ENCODE results near the gene C4B.
"Not testable (repeated sequence)": the region's sequence is repeated elsewhere in the genome, so short reads cannot be mapped to it uniquely, and the experiment has no call there.

DNA sequence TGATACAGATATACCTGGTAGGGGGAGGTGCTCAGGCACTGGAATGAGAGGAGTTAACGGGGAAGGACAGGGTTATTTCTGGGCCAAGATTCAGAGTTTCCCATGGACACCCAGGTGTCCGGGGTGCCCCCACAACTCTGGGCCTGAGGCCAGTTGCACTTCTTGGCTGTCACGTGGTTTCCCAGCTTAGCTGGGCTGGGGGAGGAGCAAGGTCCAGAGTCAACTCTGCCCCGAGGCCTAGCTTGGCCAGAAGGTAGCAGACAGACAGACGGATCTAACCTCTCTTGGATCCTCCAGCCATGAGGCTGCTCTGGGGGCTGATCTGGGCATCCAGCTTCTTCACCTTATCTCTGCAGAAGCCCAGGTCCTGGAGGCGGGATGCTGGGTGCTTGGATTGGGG lies at the start of gene C4B:
- not testable (repeated sequence) for TF ChIP-seq CTCF, POLR2AphosphoS5 (IDR thresholded peaks at IDR 0.05)

Data from breast epithelium (tissue), 3 donors.